Left ventricle myocardium inferior (tissue), 1 donor: ENCODE measurements around the gene PPM1H. TPM values are rescaled to one million over a fixed set of nuclear protein-coding genes. Genes with fewer than 3 reads are reported as not detected.

Experiments
- DNase-seq: peaks from one replicate; pipeline ENCODE4 v3.0.0-alpha.2; 2020
- H3K27ac ChIP-seq: fragments of 200-600 bp; replicated peaks from 2 replicates; pipeline ENCODE4 v1.8.0; 2021
- H3K27me3 ChIP-seq: fragments of 200-600 bp; 2 replicates; pipeline ENCODE4 v1.8.0; 2021; ENCODE audit warnings: low read depth
- H3K36me3 ChIP-seq: fragments of 200-600 bp; 2 replicates; pipeline ENCODE4 v1.8.0; 2021
- H3K4me1 ChIP-seq: fragments of 200-600 bp; 2 replicates; pipeline ENCODE4 v1.8.0; 2021
- H3K4me3 ChIP-seq: fragments of 200-600 bp; 2 replicates; pipeline ENCODE4 v1.8.0; 2021; ENCODE audit warnings: mild to moderate bottlenecking, moderate library complexity
- H3K9me3 ChIP-seq: fragments of 200-600 bp; replicated peaks from 2 replicates; pipeline ENCODE4 v1.8.0; 2021
- intact Hi-C: fragments of 100-400 bp; cut with micrococcal nuclease; formaldehyde crosslinking; loops from one replicate; pipeline ENCODE4 v1.11.0; 2022
- total RNA-seq: library from RNA; stranded (reverse); fragmentation: NEBNext Ultra II Directional; extraction: Animal tissue kit (Norgen Biotek cat#: 25700); gene quantifications from one replicate; pipeline ENCODE4 v1.2.1, GENCODE V29; 2021
- TF ChIP-seq, protein P1 (sequence below): fragments of 200-600 bp; IDR thresholded peaks from 2 replicates; pipeline ENCODE4 v1.8.0; 2021; ENCODE audit warnings: antibody characterized with exemption, mild to moderate bottlenecking, borderline replicate concordance
- donor health status: DM: no; HTN: yes; CAD: no; lungs with severe emphysema.

Gene PPM1H
- total RNA-seq, 1 donor from 2014 or later = 6.0 TPM

DNA sequence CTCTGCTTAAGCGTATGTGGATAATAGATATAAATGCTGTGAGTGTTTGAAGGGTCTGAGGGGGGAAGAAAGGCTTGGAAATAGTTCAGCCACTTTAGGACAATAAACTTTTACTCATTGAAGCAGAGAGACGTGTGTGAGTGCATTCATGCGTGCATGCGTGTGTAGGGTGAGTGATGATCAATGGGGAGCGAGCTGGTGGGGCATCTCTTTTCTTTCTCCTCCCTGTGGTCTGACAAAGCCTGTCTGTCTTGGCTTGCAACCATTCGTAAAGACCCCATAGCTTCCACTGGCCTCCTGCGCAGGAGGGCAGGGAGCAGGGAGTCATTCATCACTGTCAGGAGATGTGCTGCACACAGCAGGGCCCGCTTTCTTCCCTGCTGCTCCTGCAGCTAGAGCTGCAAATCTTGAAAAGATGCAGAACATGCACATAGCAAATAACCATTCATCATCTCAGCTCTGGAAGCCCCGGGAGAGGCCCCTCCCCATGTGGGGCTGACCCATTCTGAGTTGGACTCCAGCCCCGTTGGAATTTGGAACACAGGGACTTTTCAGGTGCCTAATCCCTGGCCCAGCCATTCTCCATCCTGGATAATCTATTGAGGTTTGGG is 223.2 kb downstream of the PPM1H start:
- no peak for DNase-seq
- peak overlapping the region; percentile 79 for H3K27ac ChIP-seq
- TF ChIP-seq, protein P1, sequence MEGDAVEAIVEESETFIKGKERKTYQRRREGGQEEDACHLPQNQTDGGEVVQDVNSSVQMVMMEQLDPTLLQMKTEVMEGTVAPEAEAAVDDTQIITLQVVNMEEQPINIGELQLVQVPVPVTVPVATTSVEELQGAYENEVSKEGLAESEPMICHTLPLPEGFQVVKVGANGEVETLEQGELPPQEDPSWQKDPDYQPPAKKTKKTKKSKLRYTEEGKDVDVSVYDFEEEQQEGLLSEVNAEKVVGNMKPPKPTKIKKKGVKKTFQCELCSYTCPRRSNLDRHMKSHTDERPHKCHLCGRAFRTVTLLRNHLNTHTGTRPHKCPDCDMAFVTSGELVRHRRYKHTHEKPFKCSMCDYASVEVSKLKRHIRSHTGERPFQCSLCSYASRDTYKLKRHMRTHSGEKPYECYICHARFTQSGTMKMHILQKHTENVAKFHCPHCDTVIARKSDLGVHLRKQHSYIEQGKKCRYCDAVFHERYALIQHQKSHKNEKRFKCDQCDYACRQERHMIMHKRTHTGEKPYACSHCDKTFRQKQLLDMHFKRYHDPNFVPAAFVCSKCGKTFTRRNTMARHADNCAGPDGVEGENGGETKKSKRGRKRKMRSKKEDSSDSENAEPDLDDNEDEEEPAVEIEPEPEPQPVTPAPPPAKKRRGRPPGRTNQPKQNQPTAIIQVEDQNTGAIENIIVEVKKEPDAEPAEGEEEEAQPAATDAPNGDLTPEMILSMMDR = no peak
- peaks cover 9% of the 10 kb centered on the region for H3K36me3 ChIP-seq
- no peaks in the 10 kb centered on the region for H3K9me3 ChIP-seq
- H3K27me3 ChIP-seq = no peaks in the 10 kb centered on the region
- no peak overlapping the region for H3K4me3 ChIP-seq
- intact Hi-C loops = no loop called here
- H3K4me1 ChIP-seq = peaks cover 29% of the 10 kb centered on the region

DNA sequence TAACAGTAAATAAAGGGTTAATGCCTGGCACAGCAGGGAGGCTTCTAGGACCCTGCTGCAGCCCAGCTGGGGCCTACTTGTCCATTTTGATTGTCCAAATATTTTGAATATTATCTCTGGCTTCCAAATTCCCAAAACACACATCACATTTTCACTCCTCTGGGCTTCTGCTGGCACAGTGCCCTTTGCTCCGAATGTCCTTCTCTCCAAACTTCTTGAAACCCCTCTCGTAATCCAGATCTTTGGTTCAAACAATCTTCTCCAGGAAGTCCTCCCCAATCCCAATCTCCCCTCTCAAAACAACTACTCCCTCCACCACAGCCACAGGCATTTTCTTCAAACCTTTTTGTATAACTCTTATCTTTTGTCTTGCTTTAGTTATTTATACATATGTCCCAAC is 225.6 kb downstream of the PPM1H start:
- Histone ChIP-seq H3K27ac (no peak overlapping the region), H3K4me3 (no peak overlapping the region), H3K9me3 (no peaks in the 10 kb centered on the region), H3K27me3 (no peaks in the 10 kb centered on the region), H3K36me3 (peaks cover 9% of the 10 kb centered on the region), H3K4me1 (peaks cover 17% of the 10 kb centered on the region)
- TF ChIP-seq, protein P1 = no peak
- intact Hi-C loops = no loop called here
- no peak for DNase-seq

DNA sequence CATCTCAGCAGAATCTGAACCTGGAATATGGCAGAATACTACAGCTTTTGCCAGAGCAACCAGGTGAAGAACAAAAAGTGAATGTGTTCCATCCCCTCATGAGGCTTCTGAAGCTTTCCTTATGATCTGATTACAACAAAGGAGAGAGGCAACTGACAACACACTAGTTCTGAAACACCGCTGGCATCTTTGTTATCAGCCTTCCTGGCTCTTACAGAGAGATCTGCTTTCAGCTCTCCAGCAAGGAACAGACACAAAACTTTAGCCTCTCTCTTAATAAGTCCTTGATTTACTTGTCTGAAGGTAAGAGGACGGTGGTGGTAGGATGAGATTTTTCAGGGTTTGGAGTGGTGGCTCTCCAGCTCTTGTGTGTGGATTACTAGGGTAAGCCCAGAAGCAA is 227.0 kb downstream of the PPM1H start:
- H3K27ac ChIP-seq = no peak overlapping the region

DNA sequence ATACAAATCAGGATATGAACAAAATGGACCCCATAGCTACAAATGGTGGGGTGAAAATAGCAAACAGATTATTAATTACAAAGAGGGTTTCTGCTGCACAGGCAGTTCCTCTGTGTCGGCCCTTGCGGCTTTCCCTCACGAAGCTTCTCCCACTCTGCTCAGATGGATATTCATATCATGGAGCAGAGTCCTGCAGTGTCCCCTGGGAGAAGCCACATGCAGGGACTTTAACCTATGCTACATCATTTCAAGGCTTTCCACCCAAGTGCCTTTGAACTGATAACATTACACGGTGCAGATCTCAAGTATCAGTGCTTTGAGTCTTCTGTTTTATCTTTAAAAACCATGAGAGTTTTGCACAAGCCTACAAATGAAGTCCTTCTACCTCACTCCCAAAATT is 229.1 kb downstream of the PPM1H start:
- H3K4me3 ChIP-seq = no peak overlapping the region
- H3K27me3 ChIP-seq = no peaks in the 10 kb centered on the region
- intact Hi-C loops = no loop called here
- TF ChIP-seq, protein P1 = no peak
- no peak for DNase-seq
- H3K9me3 ChIP-seq = no peaks in the 10 kb centered on the region
- H3K36me3 ChIP-seq = peaks cover 9% of the 10 kb centered on the region
- no peak overlapping the region for H3K27ac ChIP-seq
- peaks cover 40% of the 10 kb centered on the region for H3K4me1 ChIP-seq

More for the DNA sequence above, 227.0 kb downstream of the PPM1H start:
- no peaks in the 10 kb centered on the region for H3K27me3 ChIP-seq
- H3K4me1 ChIP-seq = peaks cover 23% of the 10 kb centered on the region
- H3K36me3 ChIP-seq = peaks cover 9% of the 10 kb centered on the region
- H3K4me3 ChIP-seq = no peak overlapping the region
- no peak for DNase-seq
- no peaks in the 10 kb centered on the region for H3K9me3 ChIP-seq
- intact Hi-C loops = no loop called here
- TF ChIP-seq, protein P1 = no peak

DNA sequence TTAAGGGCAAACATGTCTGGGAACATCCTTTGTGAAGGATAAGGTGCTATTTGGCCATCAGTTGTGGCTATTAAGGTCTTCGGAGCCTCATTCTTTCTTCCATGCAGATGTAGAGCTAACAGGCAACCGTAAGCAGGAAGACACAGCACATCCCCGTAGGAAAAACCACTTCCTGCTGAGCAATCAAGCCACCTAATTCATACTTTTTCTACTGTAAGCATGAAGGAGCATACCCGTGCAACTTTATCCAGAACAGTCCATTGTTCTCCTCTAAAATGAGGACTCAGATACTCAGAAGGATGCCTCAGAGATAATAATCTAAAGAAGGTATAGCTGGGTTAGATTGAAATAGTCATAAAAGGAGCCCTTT is 232.0 kb downstream of the PPM1H start:
- Histone ChIP-seq H3K4me3 (no peak overlapping the region), H3K4me1 (peaks cover 45% of the 10 kb centered on the region), H3K9me3 (no peaks in the 10 kb centered on the region), H3K27ac (peak overlapping the region; percentile 76), H3K36me3 (peaks cover 5% of the 10 kb centered on the region), H3K27me3 (no peaks in the 10 kb centered on the region)
- intact Hi-C loops = no loop called here
- TF ChIP-seq, protein P1 = no peak
- DNase-seq = no peak
